HL-60 (cell line): Measurements from ENCODE around the gene FARS2.

Experiments used
- DNase-seq, 2 experiments: peaks; one replicate each; pipeline ENCODE4 v3.0.0-alpha.2; 2010 to 2020; ENCODE audit warnings: low read depth in 1 of 2, low spot score in 1 of 2
- H3K27ac ChIP-seq: fragments of 250-450 bp; sonication (Bioruptor Pico); replicated peaks from 2 replicates; pipeline ENCODE4 v1.5.1; 2020; ENCODE audit warnings: mild to moderate bottlenecking, moderate library complexity
- H3K27me3 ChIP-seq: fragments of 250-450 bp; sonication (Bioruptor Pico); 2 replicates; pipeline ENCODE4 v1.5.1; 2021; ENCODE audit warnings: mild to moderate bottlenecking, moderate library complexity; ENCODE audit not compliant: insufficient read depth, poor library complexity, severe bottlenecking
- H3K4me3 ChIP-seq: replicated peaks from 2 replicates; pipeline ENCODE4 v1.5.1; 2011; ENCODE audit warnings: mild to moderate bottlenecking, control low read depth, low read length; ENCODE audit not compliant: insufficient read depth
- CTCF ChIP-seq: IDR thresholded peaks from one replicate; pipeline ENCODE4 v1.5.1; 2011; ENCODE audit warnings: low read length, control low read depth, inconsistent platforms; ENCODE audit not compliant: insufficient read depth
- GABPA ChIP-seq: IDR thresholded peaks from 2 replicates; pipeline ENCODE4 v1.6.1; 2012; ENCODE audit warnings: low read depth
- POLR2AphosphoS5 ChIP-seq: IDR thresholded peaks from 2 replicates; pipeline ENCODE4 v1.6.1; 2012; ENCODE audit warnings: low read depth
- REST ChIP-seq: IDR thresholded peaks from 2 replicates; pipeline ENCODE4 v1.6.1; 2012; ENCODE audit warnings: low read depth; ENCODE audit not compliant: insufficient replicate concordance
- SPI1 ChIP-seq: IDR thresholded peaks from 2 replicates; pipeline ENCODE4 v1.6.1; 2012; ENCODE audit warnings: low read depth, mild to moderate bottlenecking, borderline replicate concordance

Gene FARS2

GRCh38 chr6:5667737-5668136 is 406.4 kb downstream of the FARS2 start:
- DNase-seq: no peak
- H3K27me3 ChIP-seq: no peaks in the 10 kb centered on the region
- H3K4me3 ChIP-seq: no peak overlapping the region
- no peak overlapping the region for H3K27ac ChIP-seq
- TF ChIP-seq SPI1 (no peak), GABPA (no peak), CTCF (no peak), REST (no peak), POLR2AphosphoS5 (no peak)

DNA sequence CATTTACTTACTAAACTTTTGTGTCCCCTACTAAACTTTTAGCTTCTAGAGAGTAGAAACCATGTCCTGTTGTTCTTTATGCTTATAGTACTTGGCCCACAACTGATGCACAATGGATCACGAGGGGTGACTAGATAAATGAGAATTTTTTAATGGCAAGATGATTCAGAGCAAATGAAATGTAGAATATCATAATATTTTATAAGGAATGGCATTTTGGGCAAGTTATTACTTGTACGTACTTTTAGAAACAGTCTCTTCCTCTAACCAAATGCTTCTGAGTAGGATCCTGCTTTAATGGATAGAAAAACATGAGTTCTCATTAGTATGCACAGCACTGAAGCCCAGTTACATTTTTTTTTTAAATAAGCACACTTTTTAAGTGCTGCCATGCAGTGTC is 409.1 kb downstream of the FARS2 start:
- TF ChIP-seq GABPA: no peak
- no peak for TF ChIP-seq SPI1
- TF ChIP-seq CTCF: no peak
- no peak for TF ChIP-seq POLR2AphosphoS5
- TF ChIP-seq REST: no peak
- Histone ChIP-seq H3K27ac (peak overlapping the region; percentile 76), H3K4me3 (no peak overlapping the region), H3K27me3 (no peaks in the 10 kb centered on the region)
- DNase-seq: no peak

GRCh38 chr6:5670811-5671561 is 409.7 kb downstream of the FARS2 start:
- peak; percentile 94 to 96 for DNase-seq
- TF ChIP-seq REST (no peak), POLR2AphosphoS5 (peak; percentile 55; the same call in 1 of the 2 replicates), SPI1 (peak; percentile 77), CTCF (no peak), GABPA (peak; percentile 90)
- H3K4me3 ChIP-seq: no peak overlapping the region
- H3K27me3 ChIP-seq: no peaks in the 10 kb centered on the region
- H3K27ac ChIP-seq: peak overlapping the region; percentile 76
